GM15510 (cell line): ENCODE results near the gene TMED1.
A peak's percentile ranks its signal among the peaks of the same experiment; 100 is the strongest.

Experiments
- POLR2A ChIP-seq: IDR thresholded peaks from 3 replicates; pipeline ENCODE4 v1.6.1; 2011; ENCODE audit warnings: borderline replicate concordance; ENCODE audit not compliant: insufficient read length; ENCODE audit errors: extremely low read depth

TMED1 gene

GRCh38 chr19:10835754-10836478 is at the start of gene TMED1:
Gene TMED1, minus strand, starts transcription at chr19:10836212. Its CDS starts 21 bp downstream, at chr19:10836191.
- TF ChIP-seq POLR2A: peak; percentile 48

GRCh38 chr19:10885201-10886169 is 49.5 kb upstream of the TMED1 start:
- TF ChIP-seq POLR2A: no peak

- TF ChIP-seq POLR2A: no peak
These were observed 48.3 kb upstream of the TMED1 start for GRCh38 chr19:10884274-10884673.

GRCh38 chr19:10882108-10882457 is 46.1 kb upstream of the TMED1 start:
- TF ChIP-seq POLR2A: no peak

GRCh38 chr19:10881403-10882107 is 45.5 kb upstream of the TMED1 start:
- TF ChIP-seq POLR2A: no peak

GRCh38 chr19:10878253-10878652 is 42.2 kb upstream of the TMED1 start:
- no peak for TF ChIP-seq POLR2A

GRCh38 chr19:10876459-10877240 is 40.6 kb upstream of the TMED1 start:
- TF ChIP-seq POLR2A: no peak

GRCh38 chr19:10874024-10874423 is 38.0 kb upstream of the TMED1 start:
- no peak for TF ChIP-seq POLR2A

- TF ChIP-seq POLR2A: peak; percentile 14
These were observed 36.6 kb upstream of the TMED1 start for GRCh38 chr19:10872546-10873107.

GRCh38 chr19:10871711-10872545 is 35.9 kb upstream of the TMED1 start:
- peak; percentile 27 for TF ChIP-seq POLR2A

- TF ChIP-seq POLR2A: peak; percentile 11
These were observed 35.1 kb upstream of the TMED1 start, which contains the start of gene CARM1 for GRCh38 chr19:10870955-10871603. Gene CARM1, plus strand, starts transcription at chr19:10871553. Its CDS starts 150 bp downstream, at chr19:10871703.

GRCh38 chr19:10870501-10870954 is 34.5 kb upstream of the TMED1 start:
- no peak for TF ChIP-seq POLR2A
